Liver (tissue), 3 donors: ENCODE data around the gene VWF.

Source experiments
- CTCF ChIP-seq: fragments of 150-350 bp; IDR thresholded peaks from 2 replicates; pipeline ENCODE4 v1.5.1; 2017; ENCODE audit warnings: improper control_type of control experiment, low read depth, low read length; ENCODE audit not compliant: missing input control
- EGR1 ChIP-seq, 2 donors: IDR thresholded peaks; 2 replicates each; pipeline ENCODE4 v1.6.1; 2016 to 2018; ENCODE audit warnings: antibody characterized with exemption in 2 of 2, low read depth in 2 of 2
- FOXA1 ChIP-seq: IDR thresholded peaks from 2 replicates; pipeline ENCODE4 v1.6.1; 2016; ENCODE audit warnings: antibody characterized with exemption
- GABPA ChIP-seq, 2 donors: IDR thresholded peaks in 1 of 2; conservative IDR thresholded peaks in 1 of 2; 2 replicates each; pipeline ENCODE4 v1.6.1; 2016; ENCODE audit warnings: antibody characterized with exemption in 2 of 2, mild to moderate bottlenecking in 1 of 2, moderate library complexity in 1 of 2
- JUND ChIP-seq, 2 donors: IDR thresholded peaks; 2 replicates each; pipeline ENCODE4 v1.6.1; 2016; ENCODE audit warnings: antibody characterized with exemption in 2 of 2
- MAX ChIP-seq: IDR thresholded peaks from 2 replicates; pipeline ENCODE4 v1.6.1; 2016; ENCODE audit warnings: antibody characterized with exemption
- RAD21 ChIP-seq, 2 donors: IDR thresholded peaks; 2 replicates each; pipeline ENCODE4 v1.6.1; 2016; ENCODE audit warnings: antibody characterized with exemption in 2 of 2, mild to moderate bottlenecking in 2 of 2
- REST ChIP-seq: IDR thresholded peaks from 2 replicates; pipeline ENCODE4 v1.6.1; 2016; ENCODE audit warnings: antibody characterized with exemption, mild to moderate bottlenecking
- SP1 ChIP-seq: IDR thresholded peaks from 2 replicates; pipeline ENCODE4 v1.6.1; 2018; ENCODE audit warnings: antibody characterized with exemption, mild to moderate bottlenecking
- TAF1 ChIP-seq: conservative IDR thresholded peaks from 2 replicates; pipeline ENCODE4 v1.6.1; 2016; ENCODE audit warnings: antibody characterized with exemption, mild to moderate bottlenecking
- YY1 ChIP-seq: IDR thresholded peaks from 2 replicates; pipeline ENCODE4 v1.6.1; 2016; ENCODE audit warnings: antibody characterized with exemption, mild to moderate bottlenecking
- ZBTB33 ChIP-seq: IDR thresholded peaks from 2 replicates; pipeline ENCODE4 v1.6.1; 2016; ENCODE audit warnings: antibody characterized with exemption
- donor health status: healthy.
- donor health status: healthy.

GRCh38 chr12:6092784-6093722 lies 31.4 kb downstream of the VWF start:
- TF ChIP-seq JUND (IDR thresholded peaks at IDR 0.05) (no peak), CTCF (no peak), GABPA (IDR thresholded peaks at IDR 0.05 in 1 of 2, conservative IDR thresholded peaks at IDR 0.05 in 1 of 2) (no peak), FOXA1 (no peak), REST (no peak), SP1 (no peak), ZBTB33 (no peak), TAF1 (no peak), RAD21 (IDR thresholded peaks at IDR 0.05) (no peak), EGR1 (IDR thresholded peaks at IDR 0.05; ENCODE audit: low read depth in 2 of 2) (no peak), MAX (no peak), YY1 (no peak)
